BJ (cell line): Measurements from ENCODE around the gene CD226. TPM values are rescaled to one million over a fixed set of nuclear protein-coding genes. Genes with fewer than 3 reads are reported as not detected.

Experiments
- CTCF ChIA-PET: fragments of 350-600 bp; formaldehyde crosslinking; extraction: SDS; loops from one replicate; lab custom pipeline; 2021; ENCODE audit warnings: antibody characterized with exemption, inconsistent platforms; lab: Yijun Ruan, JAX
- POLR2A ChIA-PET: fragments of 300-600 bp; sonication (Branson Sonifier 250); formaldehyde crosslinking; extraction: SDS; loops from one replicate; lab custom pipeline; 2021; ENCODE audit warnings: antibody characterized with exemption; lab: Charles Lee
- DNase-seq: peaks from one replicate; pipeline ENCODE4 v3.0.0-alpha.2; 2011; ENCODE audit warnings: low read depth
- H3K27me3 ChIP-seq: 2 replicates; pipeline ENCODE4 v1.6.0; 2011; ENCODE audit warnings: low read length; ENCODE audit not compliant: control insufficient read depth, insufficient read depth
- H3K36me3 ChIP-seq: 2 replicates; pipeline ENCODE4 v1.5.1; 2011; ENCODE audit warnings: low read length; ENCODE audit not compliant: control insufficient read depth, insufficient read depth
- H3K4me3 ChIP-seq: 2 replicates; pipeline ENCODE4 v1.5.1; 2011; ENCODE audit warnings: low read depth, mild to moderate bottlenecking, control low read depth, low read length
- CTCF ChIP-seq: IDR thresholded peaks from 2 replicates; pipeline ENCODE4 v1.5.1; 2011; ENCODE audit warnings: low read depth, mild to moderate bottlenecking, control low read depth, inconsistent platforms, low read length, moderate library complexity; ENCODE audit not compliant: insufficient read depth
- polyA plus RNA-seq: library from polyadenylated mRNA; depleted of rRNA; stranded (reverse); fragments of >200 nt; gene quantifications from 2 replicates; pipeline ENCODE4 v1.2.3, GENCODE V29; 2011

The CD226 gene
- polyA plus RNA-seq, 1 experiment: 0.13 TPM

DNA sequence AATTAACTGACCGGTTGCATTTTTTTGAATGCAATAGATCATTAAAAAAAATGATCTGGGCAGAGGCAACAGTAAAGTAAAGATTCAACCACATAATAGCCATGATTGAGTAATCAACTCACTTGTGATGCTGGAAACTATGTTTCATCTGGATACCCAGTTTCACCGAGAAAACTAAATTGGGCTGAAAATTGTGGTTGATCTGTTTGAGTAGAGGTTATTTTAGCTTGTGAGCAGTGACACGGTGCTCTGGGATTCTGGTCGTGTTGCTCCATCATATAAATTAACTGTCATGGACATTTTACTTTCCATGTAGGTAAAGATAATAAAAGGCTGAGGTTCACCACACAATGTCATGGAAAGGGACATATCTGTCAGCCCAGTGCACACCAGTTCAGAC is 58.7 kb downstream of the CD226 start:
- no peak for TF ChIP-seq CTCF
- no peak overlapping the region for H3K4me3 ChIP-seq
- ChIA-PET CTCF (no interaction called here), POLR2A (no interaction called here)
- no peak for DNase-seq
- H3K36me3 ChIP-seq: no peaks in the 10 kb centered on the region
- no peaks in the 10 kb centered on the region for H3K27me3 ChIP-seq

DNA sequence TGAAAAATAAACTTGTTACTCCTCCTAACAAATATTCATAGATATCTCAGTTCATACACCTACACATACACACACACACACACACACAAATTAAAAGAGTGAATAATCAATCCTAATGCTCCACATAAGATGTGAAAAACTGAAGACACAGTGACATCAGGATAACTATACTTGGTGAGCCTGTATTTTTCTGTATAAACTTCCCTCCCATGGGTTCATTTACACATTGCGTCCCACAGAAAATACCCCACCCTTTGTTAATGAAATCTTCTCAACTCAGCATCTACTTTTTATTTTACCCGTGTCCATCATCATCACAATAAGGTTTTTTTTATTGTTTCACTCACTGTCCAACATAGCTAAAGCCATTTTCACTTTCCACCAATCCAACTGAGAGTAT is 60.4 kb downstream of the CD226 start:
- CTCF ChIA-PET: no interaction called here
- no peak for TF ChIP-seq CTCF
- Histone ChIP-seq H3K36me3 (no peaks in the 10 kb centered on the region), H3K4me3 (no peak overlapping the region), H3K27me3 (no peaks in the 10 kb centered on the region)
- POLR2A ChIA-PET: no interaction called here
- no peak for DNase-seq

DNA sequence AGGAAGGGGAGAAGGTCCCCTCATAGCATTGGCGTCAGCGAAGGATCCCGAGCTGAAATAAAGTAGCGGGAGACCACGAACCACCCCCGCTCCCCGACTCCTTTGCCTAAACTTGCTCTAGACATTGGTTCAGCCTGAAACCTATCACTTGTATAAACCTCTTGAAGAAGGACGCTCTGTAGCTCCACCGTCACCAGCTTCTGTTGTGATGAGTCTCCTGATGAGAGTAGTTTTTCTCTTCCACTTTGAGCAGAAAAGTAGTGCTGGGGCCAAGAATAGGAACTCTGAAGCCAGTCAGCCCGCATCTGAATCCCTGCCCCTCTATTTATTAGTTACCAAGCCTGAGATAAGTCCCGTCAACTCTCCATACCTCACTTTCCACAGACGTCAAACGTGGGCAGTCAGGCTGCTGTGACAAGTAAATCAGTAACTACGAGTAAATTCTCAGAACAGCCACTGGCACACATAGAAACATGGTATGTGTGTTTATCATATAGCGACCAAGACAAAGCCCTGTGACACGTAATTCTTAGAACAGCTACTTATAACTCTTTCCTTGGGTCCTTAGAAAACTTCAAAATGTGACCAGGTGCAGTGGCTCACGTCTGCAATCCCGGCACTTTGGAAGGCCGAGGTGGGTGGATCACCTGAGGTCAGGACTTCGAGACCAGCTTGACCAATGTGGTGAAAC is 61.7 kb downstream of the CD226 start:
- POLR2A ChIA-PET: no interaction called here
- no peak for DNase-seq
- Histone ChIP-seq H3K27me3 (no peaks in the 10 kb centered on the region), H3K4me3 (no peak overlapping the region), H3K36me3 (no peaks in the 10 kb centered on the region)
- TF ChIP-seq CTCF: no peak
- CTCF ChIA-PET: no interaction called here

DNA sequence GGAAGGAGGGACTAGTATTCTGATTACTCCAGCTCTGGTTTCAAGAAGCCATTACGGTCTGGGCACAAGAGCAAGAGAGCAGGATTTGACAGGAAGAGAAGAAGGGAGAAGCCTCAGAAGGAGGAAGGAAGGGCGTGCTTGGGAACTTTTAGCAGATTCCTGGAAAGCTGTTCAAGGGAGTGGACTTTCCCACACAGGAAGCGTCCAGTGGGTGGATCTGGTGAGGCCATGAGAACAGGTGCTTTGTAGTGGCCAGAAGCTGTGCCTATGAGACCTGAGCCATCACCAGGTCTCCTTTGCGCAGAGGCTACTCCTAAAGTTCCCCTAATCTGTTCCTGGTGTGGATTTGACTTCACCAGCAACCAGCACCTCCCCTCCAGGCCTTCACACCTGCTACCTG is 62.3 kb downstream of the CD226 start:
- no peak for TF ChIP-seq CTCF
- Histone ChIP-seq H3K36me3 (no peaks in the 10 kb centered on the region), H3K4me3 (no peak overlapping the region), H3K27me3 (no peaks in the 10 kb centered on the region)
- ChIA-PET CTCF (no interaction called here), POLR2A (no interaction called here)
- no peak for DNase-seq

DNA sequence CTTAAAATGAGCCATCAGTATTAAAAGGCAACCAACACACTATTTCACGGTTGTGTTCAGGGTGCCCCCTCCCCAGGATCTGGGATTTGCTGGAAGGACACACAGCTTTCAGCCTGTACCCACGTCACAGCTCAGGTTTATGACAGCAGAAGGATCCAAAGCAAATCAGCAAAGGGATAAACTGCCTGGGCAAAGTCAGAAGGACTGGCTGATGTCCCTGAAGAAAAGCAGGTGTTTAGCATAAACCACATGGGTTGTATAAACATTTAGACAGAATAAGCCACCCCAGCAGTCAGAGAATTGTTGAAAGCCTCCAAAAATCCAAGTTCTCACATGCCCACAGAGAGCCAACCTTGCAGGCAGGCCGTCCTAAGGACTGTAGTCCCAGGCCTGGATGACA is 63.9 kb downstream of the CD226 start:
- CTCF ChIA-PET: no interaction called here
- no peak for TF ChIP-seq CTCF

More for the DNA sequence above, 63.9 kb downstream of the CD226 start:
- H3K36me3 ChIP-seq: no peaks in the 10 kb centered on the region
- H3K27me3 ChIP-seq: no peaks in the 10 kb centered on the region
- no peak for DNase-seq
- POLR2A ChIA-PET: no interaction called here
- no peak overlapping the region for H3K4me3 ChIP-seq
